Activated T-helper 17 cell treated with anti-CD3 and anti-CD28 coated beads, Interleukin-2, amount 50 U/mL, for 72 hours (primary cell): ENCODE measurements around the gene DENND2D. TPM values are rescaled to one million over a fixed set of nuclear protein-coding genes. Genes with fewer than 3 reads are reported as not detected.

Experiments used
- ATAC-seq: fragments of 150-1000 bp; cut with Tn5 transposase; replicated peaks from 2 replicates; pipeline ENCODE4 v1.10.0; 2021; ENCODE audit warnings: mild to moderate bottlenecking, moderate library complexity
- H3K27ac Mint-ChIP-seq: one replicate; pipeline ENCODE4 v1.8.0; 2022; ENCODE audit warnings: mixed read lengths
- H3K27me3 Mint-ChIP-seq: one replicate; pipeline ENCODE4 v1.8.0; 2022; ENCODE audit warnings: mixed read lengths
- H3K36me3 Mint-ChIP-seq: one replicate; pipeline ENCODE4 v1.8.0; 2022; ENCODE audit warnings: low read depth, mild to moderate bottlenecking, mixed read lengths
- H3K4me1 Mint-ChIP-seq: one replicate; pipeline ENCODE4 v1.8.0; 2022; ENCODE audit warnings: mixed read lengths
- H3K4me3 Mint-ChIP-seq: one replicate; pipeline ENCODE4 v1.8.0; 2022; ENCODE audit warnings: mild to moderate bottlenecking, mixed read lengths
- H3K9me3 Mint-ChIP-seq: one replicate; pipeline ENCODE4 v1.8.0; 2022; ENCODE audit warnings: mixed read lengths
- total RNA-seq, 2 donors: library from RNA; stranded (reverse); gene quantifications; one replicate each; pipeline ENCODE4 v1.2.3, GENCODE V29; 2022

The DENND2D gene
- total RNA-seq, 2 donors from 2014 or later = 146 to 148 TPM

- Mint-ChIP-seq H3K36me3 (peaks cover 99% of the 10 kb centered on the region), H3K27me3 (no peaks in the 10 kb centered on the region), H3K4me1 (peaks cover 44% of the 10 kb centered on the region), H3K9me3 (no peaks in the 10 kb centered on the region), H3K27ac (peak overlapping the region; percentile 67), H3K4me3 (no peak overlapping the region)
- ATAC-seq = no peak
These were observed 48.6 kb downstream of the DENND2D start for GRCh38 chr1:111151838-111152237.

DNA sequence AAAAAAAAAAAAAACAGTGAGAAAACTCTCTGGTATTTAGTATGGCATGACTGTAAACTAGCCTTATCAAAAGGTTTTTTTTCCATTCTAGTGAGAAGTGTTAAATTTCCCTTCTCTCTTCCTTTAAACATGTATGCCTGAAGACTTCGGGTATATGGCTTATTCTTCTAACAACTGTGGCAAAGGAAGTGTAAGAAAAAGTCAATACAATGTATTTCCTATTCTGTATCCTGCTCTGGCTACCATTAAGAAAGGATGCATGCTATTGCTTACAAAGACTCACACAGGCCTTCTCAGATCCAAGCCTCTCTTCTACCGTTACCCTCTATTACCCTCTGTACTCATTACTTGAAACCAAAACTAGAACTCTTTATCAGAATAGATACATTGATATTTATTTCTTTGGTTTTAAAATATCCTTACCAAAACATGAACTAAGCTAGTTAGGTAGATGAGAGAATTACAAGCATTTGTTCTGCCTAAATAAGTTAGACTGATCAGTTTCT lies 52.0 kb downstream of the DENND2D start:
- no peak for ATAC-seq
- Mint-ChIP-seq H3K9me3 (no peaks in the 10 kb centered on the region), H3K4me1 (peaks cover 40% of the 10 kb centered on the region), H3K27me3 (no peaks in the 10 kb centered on the region), H3K27ac (peak overlapping the region; percentile 47), H3K36me3 (peaks cover 81% of the 10 kb centered on the region), H3K4me3 (no peak overlapping the region)

GRCh38 chr1:111147948-111148347 lies 52.5 kb downstream of the DENND2D start:
- Mint-ChIP-seq H3K4me3 (no peak overlapping the region), H3K27ac (no peak overlapping the region), H3K36me3 (peaks cover 76% of the 10 kb centered on the region), H3K9me3 (no peaks in the 10 kb centered on the region), H3K27me3 (no peaks in the 10 kb centered on the region), H3K4me1 (peaks cover 35% of the 10 kb centered on the region)
- ATAC-seq = no peak

- Mint-ChIP-seq H3K4me1 (peaks cover 32% of the 10 kb centered on the region), H3K4me3 (peak overlapping the region; percentile 59), H3K36me3 (peaks cover 58% of the 10 kb centered on the region), H3K27ac (peak overlapping the region; percentile 87), H3K9me3 (no peaks in the 10 kb centered on the region), H3K27me3 (no peaks in the 10 kb centered on the region)
- peak; percentile 77 for ATAC-seq
These were observed 54.3 kb downstream of the DENND2D start for GRCh38 chr1:111145963-111146768.

GRCh38 chr1:111145542-111145941 lies 54.9 kb downstream of the DENND2D start:
- Mint-ChIP-seq H3K36me3 (peaks cover 52% of the 10 kb centered on the region), H3K27me3 (no peaks in the 10 kb centered on the region), H3K27ac (peak overlapping the region; percentile 87), H3K4me1 (peaks cover 32% of the 10 kb centered on the region), H3K9me3 (no peaks in the 10 kb centered on the region), H3K4me3 (peak overlapping the region; percentile 59)
- ATAC-seq = no peak

- no peak for ATAC-seq
- Mint-ChIP-seq H3K27ac (no peak overlapping the region), H3K27me3 (no peaks in the 10 kb centered on the region), H3K4me1 (peaks cover 23% of the 10 kb centered on the region), H3K9me3 (no peaks in the 10 kb centered on the region), H3K4me3 (no peak overlapping the region), H3K36me3 (peaks cover 44% of the 10 kb centered on the region)
These were observed 58.0 kb downstream of the DENND2D start for GRCh38 chr1:111142356-111142975.

DNA sequence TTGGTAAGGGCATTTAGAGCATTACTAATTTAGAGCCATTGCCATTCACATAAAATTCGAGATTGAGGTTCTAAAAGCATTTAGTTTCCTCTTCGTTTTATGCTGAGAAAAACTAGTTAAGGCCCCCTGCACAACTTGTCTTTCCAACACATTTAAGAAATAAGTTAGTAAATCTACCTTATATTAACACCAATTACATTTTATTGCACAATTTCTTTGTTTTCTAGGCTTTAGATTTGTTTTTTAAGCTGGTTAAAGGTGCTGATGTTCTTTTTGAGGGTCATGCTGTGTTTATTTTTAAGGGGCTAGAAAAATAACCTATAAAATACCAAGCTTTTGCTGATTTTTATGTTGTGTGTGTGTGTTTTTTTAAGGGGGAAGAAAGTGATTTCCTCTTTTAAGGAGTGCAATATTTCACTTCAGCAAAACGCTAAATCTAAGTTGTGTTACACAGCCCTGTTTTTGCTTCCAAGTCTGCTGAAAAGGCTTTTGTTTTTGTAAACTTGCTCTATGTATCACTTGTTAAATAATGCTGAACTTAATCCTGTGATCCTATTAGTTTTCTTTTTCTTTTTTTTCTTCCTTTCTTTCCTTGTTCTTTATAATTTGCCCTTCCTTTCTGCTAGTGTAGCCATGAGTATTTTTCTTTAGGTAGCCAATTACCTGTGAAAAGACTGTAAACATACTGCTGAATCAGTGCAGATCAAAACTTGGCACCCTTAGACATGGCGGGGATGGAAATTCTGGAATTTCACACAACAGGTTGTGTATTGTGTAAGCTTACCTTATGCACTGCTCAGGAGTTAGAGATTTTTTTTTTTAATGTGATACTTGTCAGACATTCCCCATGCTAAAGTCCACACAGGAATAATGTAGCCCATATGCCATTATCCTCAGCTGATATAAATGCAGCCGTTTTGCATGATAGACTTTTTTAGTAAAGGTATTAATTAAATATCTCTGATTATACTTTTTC lies 58.9 kb downstream of the DENND2D start:
- ATAC-seq = no peak
- H3K4me1 Mint-ChIP-seq = peaks cover 22% of the 10 kb centered on the region
- H3K4me3 Mint-ChIP-seq = peak overlapping the region; percentile 89
- no peaks in the 10 kb centered on the region for H3K27me3 Mint-ChIP-seq
- H3K27ac Mint-ChIP-seq = peak overlapping the region; percentile 94
- H3K36me3 Mint-ChIP-seq = peaks cover 39% of the 10 kb centered on the region
- no peaks in the 10 kb centered on the region for H3K9me3 Mint-ChIP-seq

- no peak for ATAC-seq
- Mint-ChIP-seq H3K27me3 (no peaks in the 10 kb centered on the region), H3K4me3 (peak overlapping the region; percentile 89), H3K9me3 (no peaks in the 10 kb centered on the region), H3K27ac (peak overlapping the region; percentile 94), H3K4me1 (peaks cover 12% of the 10 kb centered on the region), H3K36me3 (peaks cover 42% of the 10 kb centered on the region)
These were observed 59.8 kb downstream of the DENND2D start for GRCh38 chr1:111140680-111140967.

- Mint-ChIP-seq H3K27ac (peak within 1 kb of the TSS; percentile 94), H3K9me3 (no peaks in the 10 kb centered on the region), H3K27me3 (no peaks in the 10 kb centered on the region), H3K36me3 (peaks cover 47% of the 10 kb centered on the region), H3K4me1 (peaks cover 12% of the 10 kb centered on the region), H3K4me3 (peak within 1 kb of the TSS; percentile 89)
- ATAC-seq = peak; percentile 70
These were observed 60.3 kb downstream of the DENND2D start, which contains the start of the genes CEPT1 and DRAM2 for GRCh38 chr1:111139956-111140679. CEPT1 (plus strand) TSS chr1:111140223; CDS start chr1:111147715, 7,492 bp downstream. DRAM2 (minus strand) TSS chr1:111140093; CDS start chr1:111131554, 8,539 bp downstream.

DNA sequence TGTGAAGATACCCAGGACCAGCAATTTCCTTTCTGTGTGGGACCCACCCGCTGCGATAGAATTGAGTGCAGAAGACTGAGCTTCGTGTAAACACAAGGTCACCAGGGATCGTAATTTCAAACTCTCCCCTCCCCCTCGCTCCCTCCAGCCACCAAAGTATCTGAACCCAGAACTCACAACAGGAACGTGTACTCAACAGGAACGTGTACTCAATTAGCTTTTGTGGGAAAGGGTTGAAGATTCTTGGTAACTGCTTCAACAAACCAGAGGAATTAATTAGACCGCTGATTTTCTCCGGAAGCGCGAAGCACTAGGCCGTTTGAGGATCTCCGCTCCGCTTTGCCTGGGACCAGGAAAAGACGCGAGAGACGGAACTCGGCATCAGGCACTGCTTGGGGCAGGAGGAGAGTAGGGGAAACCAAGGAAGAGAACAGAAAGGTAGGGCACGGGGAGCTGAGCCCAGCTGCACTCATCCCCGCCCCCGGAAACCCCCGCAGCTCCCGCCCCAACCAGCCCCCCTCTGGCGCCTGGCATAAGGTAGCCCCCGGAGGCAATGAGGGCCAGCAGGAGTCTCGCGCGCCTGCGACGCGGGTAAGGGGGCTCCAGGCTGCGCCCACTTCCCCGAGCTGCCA lies 61.0 kb downstream of the DENND2D start:
- Mint-ChIP-seq H3K4me3 (peak overlapping the region; percentile 89), H3K27ac (peak overlapping the region; percentile 94), H3K36me3 (peaks cover 53% of the 10 kb centered on the region), H3K4me1 (peaks cover 12% of the 10 kb centered on the region), H3K27me3 (no peaks in the 10 kb centered on the region), H3K9me3 (no peaks in the 10 kb centered on the region)
- peak; percentile 63 for ATAC-seq

Other genes starting within 250 kb of the DENND2D start
- 10 to 100 TPM; 11.6 to 16.4 TPM for gene LRIF1, start 236.7 kb downstream of the DENND2D start, total RNA-seq
- gene DRAM2, start 60.6 kb downstream of the DENND2D start, total RNA-seq = 10 to 100 TPM; 20.6 to 27.2 TPM
- 10 to 100 TPM; 31.3 to 31.4 TPM for gene CEPT1, start 60.4 kb downstream of the DENND2D start, total RNA-seq
- 1 to 10 TPM; 2.7 to 3.8 TPM for gene CHI3L2, start 27.1 kb upstream of the DENND2D start, total RNA-seq
- gene CHIA, start 90.2 kb upstream of the DENND2D start, total RNA-seq = not detected
- gene OVGP1, start 227.1 kb upstream of the DENND2D start, total RNA-seq = 1 to 10 TPM; 1.9 to 2.1 TPM
- 10 to 100 TPM; 27.5 to 65.2 TPM for gene WDR77, start 248.6 kb upstream of the DENND2D start, total RNA-seq
- gene ATP5PB, start 248.8 kb upstream of the DENND2D start, total RNA-seq = 100 to 1,000 TPM; 235 to 383 TPM